Activated naive CD8-positive, alpha-beta T cell treated with anti-CD3 and anti-CD28 coated beads, Interleukin-2, amount 50 U/mL, for 16 hours (primary cell): Measurements from ENCODE around the gene GNAI3.

Experiments
- DNase-seq: peaks from one replicate; pipeline ENCODE4 v3.0.0-alpha.2; 2020; ENCODE audit warnings: low read depth, low spot score

GNAI3 gene

GRCh38 chr1:109623601-109624161 lies 75.3 kb downstream of the GNAI3 start:
- DNase-seq: no peak

GRCh38 chr1:109624201-109625010 lies 76.0 kb downstream of the GNAI3 start:
- no peak for DNase-seq

GRCh38 chr1:109625176-109625575 lies 76.8 kb downstream of the GNAI3 start:
- DNase-seq: no peak

DNA sequence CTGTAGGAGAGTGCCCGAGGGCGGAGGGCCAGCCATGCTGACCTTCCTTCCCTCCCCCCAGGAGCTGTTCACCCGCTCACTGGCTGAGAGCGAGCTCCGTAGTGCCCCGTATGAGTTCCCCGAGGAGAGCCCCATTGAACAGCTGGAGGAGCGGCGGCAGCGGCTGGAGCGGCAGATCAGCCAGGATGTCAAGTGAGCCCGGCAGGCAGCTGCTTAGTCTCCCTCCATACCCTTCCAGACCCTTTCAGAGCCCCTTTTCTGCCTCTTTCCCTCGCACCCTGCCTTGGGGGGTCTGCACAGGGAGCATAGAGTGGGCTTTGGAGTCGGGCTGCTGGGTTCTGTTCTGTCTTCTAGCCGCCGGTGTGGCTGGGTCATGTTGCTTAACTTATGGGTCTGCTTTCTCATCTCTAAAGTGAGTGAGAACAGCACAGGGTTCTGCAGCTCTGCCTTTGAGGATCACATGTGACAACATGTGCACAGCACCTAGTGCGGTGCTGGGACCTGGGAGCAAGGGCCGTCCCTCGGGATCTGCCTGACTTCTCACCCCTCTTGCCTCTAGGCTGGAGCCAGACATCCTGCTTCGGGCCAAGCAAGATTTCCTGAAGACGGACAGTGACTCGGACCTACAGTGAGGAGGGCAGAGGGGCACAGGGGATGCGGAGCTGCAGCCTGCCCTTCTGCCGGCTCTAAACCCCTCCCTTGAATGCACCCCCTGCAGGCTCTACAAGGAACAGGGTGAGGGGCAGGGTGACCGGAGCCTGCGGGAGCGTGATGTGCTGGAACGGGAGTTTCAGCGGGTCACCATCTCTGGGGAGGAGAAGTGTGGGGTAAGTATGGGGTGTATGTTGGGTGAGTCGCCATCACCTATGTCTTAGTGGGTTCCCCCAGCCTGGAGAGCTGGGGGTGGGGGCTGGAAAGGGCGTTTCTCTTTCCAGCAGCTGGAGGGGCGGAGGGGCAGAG lies 77.5 kb downstream of the GNAI3 start:
- DNase-seq: no peak

DNA sequence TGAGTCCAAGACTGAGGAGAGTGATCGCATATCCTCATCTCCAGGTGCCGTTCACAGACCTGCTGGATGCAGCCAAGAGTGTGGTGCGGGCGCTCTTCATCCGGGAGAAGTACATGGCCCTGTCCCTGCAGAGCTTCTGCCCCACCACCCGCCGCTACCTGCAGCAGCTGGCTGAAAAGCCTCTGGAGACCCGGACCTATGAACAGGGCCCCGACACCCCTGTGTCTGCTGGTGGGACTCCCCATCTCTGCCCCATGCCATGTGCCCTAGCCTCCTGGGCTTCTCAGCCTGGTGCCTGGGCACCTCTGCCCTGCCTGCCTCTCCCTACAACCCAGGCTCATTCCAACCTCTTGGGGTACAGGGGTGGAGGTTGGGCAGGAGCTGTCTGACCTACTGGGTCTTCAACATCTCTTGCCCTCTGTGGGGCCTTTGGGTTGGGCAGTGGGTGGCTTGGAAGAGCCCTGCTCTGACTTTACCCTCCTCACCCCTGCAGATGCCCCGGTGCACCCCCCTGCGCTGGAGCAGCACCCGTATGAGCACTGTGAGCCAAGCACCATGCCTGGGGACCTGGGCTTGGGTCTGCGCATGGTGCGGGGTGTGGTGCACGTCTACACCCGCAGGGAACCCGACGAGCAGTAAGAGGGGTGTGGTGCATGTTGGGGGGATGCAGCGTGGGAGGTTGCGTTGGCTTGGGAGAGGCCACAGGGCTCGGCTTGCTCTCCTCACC lies 78.4 kb downstream of the GNAI3 start:
- DNase-seq: no peak

DNA sequence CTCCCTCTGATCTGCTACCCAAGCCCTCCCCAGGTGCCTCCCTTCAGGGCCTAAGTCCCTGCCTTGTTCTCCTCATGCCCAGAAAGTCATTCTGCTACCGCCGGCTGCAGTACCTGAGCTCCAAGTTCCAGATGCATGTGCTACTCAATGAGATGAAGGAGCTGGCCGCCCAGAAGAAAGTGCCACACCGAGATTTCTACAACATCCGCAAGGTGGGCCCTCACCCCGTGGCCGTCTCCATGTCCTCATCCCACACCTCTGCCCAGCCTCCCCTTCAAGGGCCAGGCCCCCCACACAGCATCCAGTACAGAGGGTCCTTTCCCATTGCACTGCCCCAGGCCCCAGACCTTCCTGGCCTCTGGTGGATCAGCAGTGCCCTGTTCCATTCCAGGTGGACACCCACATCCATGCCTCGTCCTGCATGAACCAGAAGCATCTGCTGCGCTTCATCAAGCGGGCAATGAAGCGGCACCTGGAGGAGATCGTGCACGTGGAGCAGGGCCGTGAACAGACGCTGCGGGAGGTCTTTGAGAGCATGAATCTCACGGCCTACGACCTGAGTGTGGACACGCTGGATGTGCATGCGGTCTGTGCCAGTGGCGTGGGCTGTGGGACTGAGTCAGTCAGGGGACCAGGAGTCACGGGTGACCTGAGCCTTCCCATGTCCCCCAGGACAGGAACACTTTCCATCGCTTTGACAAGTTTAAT lies 79.4 kb downstream of the GNAI3 start:
- no peak for DNase-seq

- no peak for DNase-seq
These were observed 80.3 kb downstream of the GNAI3 start for GRCh38 chr1:109628540-109629321.

- no peak for DNase-seq
These were observed 81.1 kb downstream of the GNAI3 start for GRCh38 chr1:109629372-109630030.

- no peak for DNase-seq
These were observed 81.9 kb downstream of the GNAI3 start for GRCh38 chr1:109630081-109630897.

DNA sequence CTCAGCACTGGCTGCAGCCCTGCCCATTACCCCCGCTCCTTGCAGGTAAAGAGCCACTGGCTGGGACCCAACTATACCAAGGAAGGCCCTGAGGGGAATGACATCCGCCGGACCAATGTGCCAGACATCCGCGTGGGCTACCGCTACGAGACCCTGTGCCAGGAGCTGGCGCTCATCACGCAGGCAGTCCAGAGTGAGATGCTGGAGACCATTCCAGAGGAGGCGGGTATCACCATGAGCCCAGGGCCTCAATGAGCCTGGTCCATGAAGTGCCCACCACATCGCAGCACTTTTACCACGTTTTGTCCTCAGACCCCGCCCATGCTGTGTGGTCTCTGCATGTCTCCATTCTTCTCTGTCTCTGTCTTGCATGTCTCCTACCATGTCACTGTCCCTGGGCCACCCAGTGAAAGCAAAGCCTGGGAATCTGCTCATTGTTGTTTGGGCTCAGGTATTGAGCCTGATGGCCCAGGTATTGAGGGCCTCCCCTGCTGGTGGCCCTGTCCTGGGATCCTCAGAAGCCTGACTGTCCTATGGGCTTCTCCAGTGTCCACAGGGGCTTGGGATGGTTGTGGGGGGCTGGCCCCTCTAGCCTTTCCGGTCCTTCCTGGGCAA lies 82.6 kb downstream of the GNAI3 start:
- no peak for DNase-seq

DNA sequence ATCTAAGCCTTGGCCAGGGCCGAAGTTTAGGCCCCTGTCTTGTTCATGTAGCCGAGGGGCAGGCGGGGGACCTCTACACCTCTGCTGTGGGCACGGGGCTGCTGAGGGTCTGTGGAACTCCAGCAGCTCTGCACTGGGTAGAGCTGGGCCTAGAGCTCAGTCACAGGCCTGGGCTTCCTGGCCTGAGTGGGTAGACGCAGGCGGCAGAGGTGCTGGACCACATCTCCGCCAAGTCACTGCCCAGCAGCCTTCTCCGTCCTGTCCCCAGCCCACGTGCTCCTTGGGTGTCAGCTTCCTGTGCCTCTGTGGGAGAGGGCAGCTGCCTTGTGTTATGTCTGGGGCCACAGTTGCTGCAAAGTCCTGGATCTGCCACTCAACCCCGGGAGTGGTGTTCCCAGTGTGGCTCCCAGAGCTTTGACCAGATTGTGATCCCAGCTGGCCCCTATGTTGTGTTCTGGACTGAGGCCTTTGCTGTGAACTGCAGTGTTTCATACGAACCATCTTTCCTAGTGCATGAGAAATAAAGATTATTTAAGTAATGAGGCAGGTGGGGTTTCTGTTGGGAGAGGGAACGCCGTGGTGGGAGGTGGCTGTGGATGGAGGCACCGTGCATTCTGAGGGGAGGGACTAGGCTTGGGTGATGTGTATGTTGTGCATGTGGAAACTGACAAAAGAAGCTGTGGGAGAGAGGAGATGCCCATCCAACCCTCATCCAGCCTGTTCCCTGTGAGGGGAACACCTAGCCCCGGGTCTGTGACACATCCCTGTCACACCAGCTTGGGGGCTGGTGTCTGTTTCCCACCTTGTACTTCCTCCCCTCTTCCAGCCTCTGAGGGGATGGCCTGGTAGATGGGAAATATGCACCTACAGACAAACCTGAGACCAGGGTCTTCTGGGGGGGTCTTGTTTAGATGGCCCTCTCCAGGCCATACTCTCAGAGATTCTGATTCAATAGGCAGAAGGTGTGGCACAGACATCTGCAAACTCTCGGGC lies 83.4 kb downstream of the GNAI3 start:
- no peak for DNase-seq

DNA sequence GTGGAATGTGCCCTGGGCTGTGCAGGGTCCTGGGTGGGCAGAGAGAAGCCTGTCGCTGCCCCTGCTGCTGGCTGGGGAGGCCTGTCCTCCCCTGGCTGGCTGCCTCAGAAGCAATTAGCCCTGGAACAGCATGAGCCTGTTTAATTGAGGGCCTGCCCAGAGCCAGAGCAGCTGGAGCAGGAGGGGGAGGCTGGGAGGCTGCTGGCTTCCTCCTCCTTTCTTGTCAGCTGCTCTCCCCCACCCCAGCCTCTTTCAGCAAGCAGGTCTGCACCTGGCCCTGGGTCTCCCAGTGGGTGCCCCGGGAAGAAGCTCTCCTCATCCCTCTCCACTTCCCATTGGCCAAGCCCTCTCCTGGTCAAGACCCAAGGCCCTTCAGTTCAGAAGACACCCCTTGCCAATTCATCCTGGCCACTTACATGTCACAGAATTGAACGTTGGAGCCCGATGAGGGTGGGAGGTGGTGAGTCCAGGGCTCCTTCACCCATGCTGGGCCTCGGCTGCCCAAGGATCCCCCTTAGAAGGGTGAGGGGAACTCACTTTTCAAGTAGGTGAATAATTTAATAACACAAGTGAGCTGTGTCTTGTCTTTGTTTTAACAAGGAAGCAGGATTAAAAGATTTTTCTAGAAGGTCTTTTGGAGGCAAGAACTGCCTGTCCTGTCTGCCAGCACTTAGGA lies 84.4 kb downstream of the GNAI3 start:
- no peak for DNase-seq

- DNase-seq: no peak
These were observed 85.9 kb downstream of the GNAI3 start for GRCh38 chr1:109634292-109634691.

DNA sequence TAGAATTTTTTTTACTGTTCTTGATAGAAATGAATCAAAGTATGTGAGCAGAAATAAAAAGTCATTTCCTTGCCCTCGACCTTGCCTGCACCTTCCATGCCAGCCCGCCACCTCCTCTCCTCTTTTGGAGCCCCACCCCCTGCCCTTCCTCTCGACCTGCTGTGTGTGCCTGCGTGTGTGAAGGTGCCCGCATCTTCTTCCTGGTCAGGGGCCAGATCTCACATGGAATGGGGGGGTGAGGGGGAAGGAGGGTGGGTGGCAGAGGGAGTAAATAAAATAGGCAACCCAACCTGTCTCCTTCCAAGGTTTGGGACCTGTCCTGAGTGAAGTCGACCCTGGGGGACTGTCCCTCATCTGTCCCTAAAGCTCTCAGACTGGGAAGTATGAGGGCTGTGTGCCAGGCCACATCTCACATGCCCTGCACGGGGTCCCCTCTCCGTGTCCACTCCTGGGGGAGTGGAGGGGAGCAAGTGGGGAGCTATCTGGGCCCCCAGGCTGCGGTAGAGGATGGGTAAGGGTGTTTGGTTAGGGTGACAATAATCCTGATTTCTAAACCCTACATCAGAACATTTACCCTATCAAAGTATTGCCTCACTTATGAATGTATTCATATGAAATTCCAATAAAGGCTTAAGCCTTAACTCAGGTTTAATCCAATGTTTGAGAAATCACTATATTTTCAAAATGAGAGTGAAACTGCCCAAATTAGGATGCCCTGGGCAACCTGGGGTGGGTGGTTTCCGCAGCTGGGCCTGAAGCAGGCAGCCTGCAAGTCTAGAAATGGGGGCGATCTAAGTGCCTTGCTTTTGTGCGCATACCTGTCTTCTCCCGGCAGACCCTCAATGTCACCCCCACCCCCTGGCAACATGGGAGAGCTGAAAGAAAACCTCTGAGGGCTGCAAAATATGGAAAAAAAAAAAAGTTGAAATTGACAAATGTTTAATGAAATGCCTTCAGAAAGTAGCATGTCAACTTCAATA lies 86.6 kb downstream of the GNAI3 start:
- no peak for DNase-seq

DNA sequence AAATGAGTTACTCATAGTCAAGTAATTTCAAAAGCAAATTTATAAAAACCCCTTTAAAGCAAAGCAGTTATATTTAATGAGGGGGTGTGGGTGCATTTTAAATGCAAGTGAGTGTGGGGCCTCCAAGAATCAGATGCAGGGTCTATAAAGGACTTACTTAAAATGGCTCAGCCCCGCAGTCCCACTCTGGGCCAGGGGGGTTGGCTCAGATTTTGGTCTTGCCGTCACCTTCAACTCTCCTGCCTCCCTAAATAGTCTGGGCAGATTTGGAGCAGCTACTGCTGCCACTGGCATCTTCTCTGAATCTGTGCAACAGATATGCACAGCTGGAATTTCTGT lies 87.4 kb downstream of the GNAI3 start:
- no peak for DNase-seq
